H1 (cell line): ENCODE measurements around the gene NOTUM. TPM values are rescaled to one million over a fixed set of nuclear protein-coding genes. Genes with fewer than 3 reads are reported as not detected.
A peak's percentile ranks its signal among the peaks of the same experiment; 100 is the strongest.

ENCODE experiments used
- CTCF ChIA-PET: fragments of 300-600 bp; sonication (Branson Sonifier 250); formaldehyde crosslinking; loops from one replicate; lab custom pipeline; 2021; ENCODE audit not compliant: partially characterized antibody; lab: Charles Lee
- POLR2A ChIA-PET: fragments of 300-600 bp; sonication (Branson Sonifier 250); formaldehyde crosslinking; loops from one replicate; lab custom pipeline; 2021; ENCODE audit warnings: inconsistent platforms; ENCODE audit not compliant: partially characterized antibody; lab: Charles Lee
- DNase-seq, 2 experiments: peaks; one replicate each; pipeline versions ENCODE4 v3.0.0 to v3.0.0-alpha.2; 2010 to 2022; ENCODE audit warnings: low spot score in 2 of 2, low read depth in 1 of 2, mixed read lengths in 1 of 2
- FAIRE-seq: peaks from 2 replicates; lab custom pipeline; 2011; peaks lifted over from hg19 to GRCh38; lab: Jason Lieb, UNC
- H2AFZ ChIP-seq: 2 replicates; pipeline ENCODE4 v1.8.1; 2012; ENCODE audit warnings: low read length, inconsistent platforms
- H2AK5ac ChIP-seq: 2 replicates; pipeline ENCODE4 v1.6.1; 2013; ENCODE audit warnings: low read depth, low read length
- H2BK120ac ChIP-seq: replicated peaks from 2 replicates; pipeline ENCODE3; 2013; ENCODE audit warnings: low read depth, low read length, inconsistent platforms
- H2BK12ac ChIP-seq: 2 replicates; pipeline ENCODE4 v1.6.1; 2013; ENCODE audit warnings: low read depth, low read length
- H2BK15ac ChIP-seq: 2 replicates; pipeline ENCODE4 v1.6.1; 2013; ENCODE audit warnings: low read length
- H2BK20ac ChIP-seq: 2 replicates; pipeline ENCODE4 v1.6.1; 2013; ENCODE audit warnings: low read length
- H2BK5ac ChIP-seq: 2 replicates; pipeline ENCODE4 v1.6.1; 2013; ENCODE audit warnings: low read depth, low read length
- H3K14ac ChIP-seq: 2 replicates; pipeline ENCODE4 v1.6.1; 2013; ENCODE audit warnings: inconsistent platforms; ENCODE audit not compliant: insufficient read length
- H3K18ac ChIP-seq: 2 replicates; pipeline ENCODE4 v1.6.1; 2013; ENCODE audit warnings: low read length; ENCODE audit errors: extremely low read depth
- H3K23ac ChIP-seq: 2 replicates; pipeline ENCODE4 v1.6.1; 2013; ENCODE audit warnings: inconsistent platforms; ENCODE audit not compliant: insufficient read length
- H3K23me2 ChIP-seq: 2 replicates; pipeline ENCODE4 v1.6.1; 2013; ENCODE audit warnings: low read depth, low read length
- H3K27ac ChIP-seq: 2 replicates; pipeline ENCODE4 v1.6.1; 2011; ENCODE audit warnings: low read depth, low read length, inconsistent platforms
- H3K27me3 ChIP-seq, 4 experiments: replicated peaks in 1 of 4; 1 replicate in 1 of 4; 2 replicates in 3 of 4; pipeline versions ENCODE4 v1.6.1 to v1.8.1; 2011 to 2013; ENCODE audit warnings: low read length in 3 of 4, mild to moderate bottlenecking in 3 of 4, inconsistent platforms in 2 of 4, mixed read lengths in 2 of 4, moderate library complexity in 1 of 4; ENCODE audit not compliant: control insufficient read depth in 3 of 4, insufficient read depth in 3 of 4; ENCODE audit errors: extremely low read depth in 1 of 4
- H3K36me3 ChIP-seq, 4 experiments: 2 replicates each; pipeline versions ENCODE4 v1.6.1 to v1.8.1; 2011 to 2013; ENCODE audit warnings: mild to moderate bottlenecking in 4 of 4, low read length in 3 of 4, moderate library complexity in 2 of 4, control low read depth in 1 of 4, inconsistent platforms in 1 of 4; ENCODE audit not compliant: insufficient read depth in 4 of 4, control insufficient read depth in 2 of 4
- H3K4ac ChIP-seq: replicated peaks from 2 replicates; pipeline ENCODE3; 2013; ENCODE audit warnings: low read length, low read depth, mixed read lengths, inconsistent platforms; ENCODE audit not compliant: insufficient read length
- H3K4me1 ChIP-seq, 4 experiments: replicated peaks in 1 of 4; 1 replicate in 1 of 4; 2 replicates in 3 of 4; pipeline versions ENCODE4 v1.6.1 to v1.8.1; 2011 to 2013; ENCODE audit warnings: low read length in 3 of 4, inconsistent platforms in 2 of 4, mixed read lengths in 1 of 4; ENCODE audit not compliant: insufficient read depth in 4 of 4, control insufficient read depth in 3 of 4
- H3K4me2 ChIP-seq, 2 experiments: 2 replicates each; pipeline versions ENCODE4 v1.6.1 to v1.8.1; 2011 to 2013; ENCODE audit warnings: low read depth in 2 of 2, low read length in 2 of 2, control low read depth in 1 of 2, inconsistent platforms in 1 of 2, mild to moderate bottlenecking in 1 of 2; ENCODE audit not compliant: insufficient read depth in 1 of 2
- H3K4me3 ChIP-seq, 4 experiments: fragments of 200-600, 300-600 bp in 1 of 4; sonication (generic), shearing (Covaris generic), sonication (Bioruptor Twin) in 1 of 4; 2 replicates each; pipeline versions ENCODE4 v1.5.1 to v1.8.1; 2011 to 2016; ENCODE audit warnings: low read length in 4 of 4, low read depth in 3 of 4, control low read depth in 2 of 4, inconsistent platforms in 2 of 4, mild to moderate bottlenecking in 2 of 4, mixed read lengths in 1 of 4, moderate library complexity in 1 of 4; ENCODE audit not compliant: insufficient read depth in 2 of 4; ENCODE audit errors: extremely low read depth in 1 of 4
- H3K56ac ChIP-seq: replicated peaks from 2 replicates; pipeline ENCODE3; 2013; ENCODE audit warnings: low read depth, mild to moderate bottlenecking, mixed read lengths, low read length, inconsistent platforms; ENCODE audit not compliant: insufficient read length
- H3K79me1 ChIP-seq: 2 replicates; pipeline ENCODE4 v1.6.1; 2013; ENCODE audit warnings: low read depth, low read length, control low read depth
- H3K79me2 ChIP-seq, 2 experiments: 2 replicates each; pipeline versions ENCODE4 v1.6.1 to v1.8.1; 2012 to 2013; ENCODE audit warnings: low read length in 2 of 2, mild to moderate bottlenecking in 2 of 2, inconsistent platforms in 1 of 2; ENCODE audit not compliant: insufficient read depth in 2 of 2, control insufficient read depth in 1 of 2
- H3K9ac ChIP-seq, 4 experiments: replicated peaks in 1 of 4; 1 replicate in 1 of 4; 2 replicates in 3 of 4; pipeline versions ENCODE4 v1.6.1 to v1.8.1; 2011 to 2013; ENCODE audit warnings: low read depth in 3 of 4, low read length in 3 of 4, control low read depth in 2 of 4, mild to moderate bottlenecking in 2 of 4, moderate library complexity in 2 of 4, inconsistent platforms in 1 of 4; ENCODE audit errors: extremely low read depth in 1 of 4
- H3K9me3 ChIP-seq, 2 experiments: 2 replicates each; pipeline versions ENCODE4 v1.6.1 to v1.8.1; 2012 to 2013; ENCODE audit warnings: mild to moderate bottlenecking in 2 of 2, moderate library complexity in 2 of 2, control low read depth in 1 of 2, inconsistent platforms in 1 of 2, low read depth in 1 of 2, low read length in 1 of 2, mixed read lengths in 1 of 2; ENCODE audit not compliant: insufficient read depth in 2 of 2
- H4K20me1 ChIP-seq, 2 experiments: replicated peaks in 1 of 2; 2 replicates each; pipeline versions ENCODE3 to v1.8.1; 2011 to 2013; ENCODE audit warnings: inconsistent platforms in 2 of 2, low read length in 2 of 2, mild to moderate bottlenecking in 1 of 2; ENCODE audit not compliant: insufficient read depth in 2 of 2, control insufficient read depth in 1 of 2
- H4K5ac ChIP-seq: 2 replicates; pipeline ENCODE4 v1.6.1; 2013; ENCODE audit warnings: low read length, low read depth, mixed read lengths, inconsistent platforms; ENCODE audit not compliant: insufficient read length
- H4K8ac ChIP-seq: 2 replicates; pipeline ENCODE4 v1.8.0; 2013; ENCODE audit warnings: mild to moderate bottlenecking, moderate library complexity, low read length, inconsistent platforms; ENCODE audit not compliant: insufficient read depth; ENCODE audit errors: extremely low read depth
- H4K91ac ChIP-seq: replicated peaks from 2 replicates; pipeline ENCODE3; 2013; ENCODE audit warnings: low read length, mixed read lengths, inconsistent platforms; ENCODE audit not compliant: insufficient read length
- CBX5 ChIP-seq: fragments of 300-800, 300-1000 bp; sonication (generic); IDR thresholded peaks from 2 replicates; pipeline ENCODE4 v1.7.1; 2016; ENCODE audit warnings: antibody characterized with exemption, low read length, low read depth
- HDAC2 ChIP-seq, 2 experiments: fragments of 300-600 bp in 1 of 2; sonication (generic) in 1 of 2; IDR thresholded peaks; 2 replicates each; pipeline ENCODE4 v1.6.1; 2011 to 2012; ENCODE audit warnings: low read depth in 2 of 2, low read length in 2 of 2, mild to moderate bottlenecking in 2 of 2, moderate library complexity in 2 of 2, borderline replicate concordance in 1 of 2, inconsistent platforms in 1 of 2
- SAP30 ChIP-seq: fragments of 300-600 bp; sonication (generic); IDR thresholded peaks from 2 replicates; pipeline ENCODE4 v1.7.1; 2012; ENCODE audit warnings: low read length, moderate library complexity, mild to moderate bottlenecking, inconsistent platforms; ENCODE audit not compliant: insufficient read depth, insufficient replicate concordance
- SP1 ChIP-seq: IDR thresholded peaks from 2 replicates; pipeline ENCODE4 v1.6.1; 2011; ENCODE audit warnings: low read depth, low read length
- SRF ChIP-seq: IDR thresholded peaks from 2 replicates; pipeline ENCODE4 v1.6.1; 2011; ENCODE audit warnings: mild to moderate bottlenecking, low read depth, low read length, moderate library complexity
- YY1 ChIP-seq: IDR thresholded peaks from 2 replicates; pipeline ENCODE4 v1.6.1; 2011; ENCODE audit warnings: low read depth, mild to moderate bottlenecking, low read length
- WGBS, 2 experiments: shearing (Covaris generic) in 1 of 2; methylation state at CpG; one replicate each; pipeline versions ENCODE4 v1.1.6 to v1.1.7; 2013 to 2015; ENCODE audit warnings: low lambda C conversion rate in 2 of 2, mixed read lengths in 2 of 2, inconsistent platforms in 1 of 2, low coverage in 1 of 2, missing lambda C conversion rate in 1 of 2; ENCODE audit not compliant: insufficient replicate concordance in 2 of 2, insufficient coverage in 1 of 2, insufficient read length in 1 of 2; ENCODE audit errors: extremely low coverage in 1 of 2, missing lambda C conversion rate in 1 of 2; 5-methylcytosine and 5-hydroxymethylcytosine counted together
- polyA plus RNA-seq, 7 experiments: library from polyadenylated mRNA; depleted of rRNA in 3 of 7; stranded (reverse) in 5 of 7; unstranded in 2 of 7; fragments of >200 nt in 5 of 7; fragments of 200-250 nt in 2 of 7; gene quantifications; 1 replicate in 5 of 7; 2 replicates in 1 of 7; 4 replicates in 1 of 7; pipeline versions ENCODE4 v1.2.1 to v1.2.3, GENCODE V29; 2011 to 2013; ENCODE audit warnings: missing spikeins in 2 of 7, mixed read lengths in 2 of 7
- total RNA-seq: library from RNA; stranded (reverse); fragmentation: NEBNext Ultra II Directional; extraction: Animal tissue kit (Norgen Biotek cat#: 25700); gene quantifications from 2 replicates; pipeline ENCODE4 v1.2.1, GENCODE V29; 2021

NOTUM gene
- total and polyA plus RNA-seq, 2 of the 8 experiments (the other 6 are each of a cell fraction or from before 2014, with no cell fraction given), result 0.45 to 0.76 TPM

GRCh38 chr17:81920612-81921536, 40.1 kb downstream of the NOTUM start:
- 0 out of 2 replicates have a peak overlapping the region, but pooled peaks have one; percentile 24 for H2BK5ac ChIP-seq
- H2AK5ac ChIP-seq, result no peak overlapping the region
- no peak overlapping the region for H3K27ac ChIP-seq
- H3K79me1 ChIP-seq, result peaks cover 40% of the 10 kb centered on the region
- H2BK12ac ChIP-seq, result no peak overlapping the region
- H2BK20ac ChIP-seq, result no peak overlapping the region
- H2BK15ac ChIP-seq, result no peak overlapping the region
- H3K56ac ChIP-seq, result no peak overlapping the region
- POLR2A ChIA-PET, result interaction anchor here (0.9 to 14.6 kb wide), 9 partner anchors 7 to 99 kb away, joined by 3 to 150 read pairs (median 4); partner anchors contain the start of genes PCYT2, PYCR1 and SIRT7
- no peak overlapping the region for H3K4me2 ChIP-seq
- peaks cover 3 to 26% (median 6%) of the 10 kb centered on the region in 4 experiments; a peak in 6 of 8 replicates for H3K36me3 ChIP-seq
- H3K14ac ChIP-seq, result no peak overlapping the region
- H3K27me3 ChIP-seq, result no peaks in the 10 kb centered on the region
- H4K5ac ChIP-seq, result no peak overlapping the region
- H4K8ac ChIP-seq, result no peak overlapping the region; the same call in 1 of the 2 replicates
- no peak overlapping the region for H3K9ac ChIP-seq
- no peak overlapping the region for H3K4me3 ChIP-seq
- peaks cover 7 to 77% of the 10 kb centered on the region in 2 experiments; a peak in 3 of 4 replicates for H3K79me2 ChIP-seq
- FAIRE-seq, result no peak
- H4K20me1 ChIP-seq, result peaks cover 16 to 27% of the 10 kb centered on the region in 2 experiments
- DNase-seq, result no peak
- H3K18ac ChIP-seq, result no peak overlapping the region
- CTCF ChIA-PET, result interaction anchor here (0.8 to 2.6 kb wide), 6 partner anchors 15 to 100 kb away, joined by 3 to 5 read pairs (median 3); no protein-coding TSS in a partner anchor
- WGBS, 2 experiments, result 95% methylated on average over 33 of the region's 33 CpGs; no CpG with 5 or more reads in 1 of the 2 experiments
- no peak for TF ChIP-seq HDAC2 (IDR thresholded peaks at IDR 0.05; ENCODE audit: borderline replicate concordance in 1 of 2, low read depth in 2 of 2, low read length in 2 of 2)
- no peak for TF ChIP-seq SRF
- TF ChIP-seq YY1, result no peak
- no peak for TF ChIP-seq SAP30
- no peak for TF ChIP-seq SP1
- no peak for TF ChIP-seq CBX5
- H4K91ac ChIP-seq, result no peak overlapping the region
- H3K23ac ChIP-seq, result no peak overlapping the region
- H3K23me2 ChIP-seq, result peaks cover 5% of the 10 kb centered on the region
- H3K4me1 ChIP-seq, result peaks cover 0 to 37% (median 27%) of the 10 kb centered on the region in 4 experiments; a peak in 6 of 7 replicates
- H2BK120ac ChIP-seq, result no peak overlapping the region
- no peak overlapping the region for H3K4ac ChIP-seq
- H2AFZ ChIP-seq, result no peak overlapping the region
- H3K9me3 ChIP-seq, result no peaks in the 10 kb centered on the region
